SU-DHL-6 (cell line): Measurements from ENCODE around the gene PIBF1.
"Not testable (repeated sequence)": the region's sequence is repeated elsewhere in the genome, so short reads cannot be mapped to it uniquely, and the experiment has no call there.

Experiments used
- H2AFZ ChIP-seq: fragments of 200-600 bp; sonication (generic); 2 replicates; pipeline ENCODE4 v1.6.1; 2014; ENCODE audit warnings: low read depth, mild to moderate bottlenecking, moderate library complexity, mixed read lengths, antibody characterized with exemption, low read length; ENCODE audit not compliant: severe bottlenecking
- H3F3A ChIP-seq: fragments of 200-600 bp; shearing (Covaris generic); 2 replicates; pipeline ENCODE4 v1.6.0; 2016; ENCODE audit warnings: antibody characterized with exemption, mild to moderate bottlenecking; ENCODE audit not compliant: insufficient read depth
- H3K27ac ChIP-seq: fragments of 200-600 bp; sonication (generic); 2 replicates; pipeline ENCODE4 v1.5.1; 2016; ENCODE audit warnings: low read depth, mild to moderate bottlenecking, low read length, moderate library complexity, mixed read lengths
- H3K27me3 ChIP-seq: fragments of 200-600 bp; sonication (generic), shearing (Covaris generic); 2 replicates; pipeline ENCODE4 v1.6.0; 2014; ENCODE audit warnings: mild to moderate bottlenecking, low read length
- H3K36me3 ChIP-seq: fragments of 200-600 bp; sonication (generic); 2 replicates; pipeline ENCODE4 v1.6.1; 2014; ENCODE audit warnings: mild to moderate bottlenecking, low read length, mixed read lengths
- H3K4me2 ChIP-seq: fragments of 300-600, 200-600 bp; shearing (Covaris generic), sonication (generic); 2 replicates; pipeline ENCODE4 v1.6.0; 2014; ENCODE audit warnings: low read length, low read depth, mild to moderate bottlenecking; ENCODE audit not compliant: poor library complexity, severe bottlenecking
- H3K4me3 ChIP-seq: fragments of 200-600 bp; sonication (generic); 2 replicates; pipeline ENCODE4 v1.5.1; 2014; ENCODE audit warnings: antibody characterized with exemption, low read length, mild to moderate bottlenecking, mixed read lengths; ENCODE audit not compliant: insufficient read depth, poor library complexity, severe bottlenecking
- H3K79me2 ChIP-seq: fragments of 200-600 bp; sonication (generic); 2 replicates; pipeline ENCODE4 v1.6.1; 2014; ENCODE audit warnings: mild to moderate bottlenecking, low read length, moderate library complexity; ENCODE audit not compliant: insufficient read depth
- H3K9ac ChIP-seq: fragments of 200-600 bp; sonication (generic); 2 replicates; pipeline ENCODE4 v1.7.0; 2014; ENCODE audit warnings: mild to moderate bottlenecking, low read length
- H3K9me2 ChIP-seq: fragments of 200-600 bp; sonication (generic); replicated peaks from 2 replicates; pipeline ENCODE4 v1.6.1; 2014; ENCODE audit warnings: low read length; ENCODE audit not compliant: insufficient read depth
- H3K9me3 ChIP-seq: fragments of 200-600 bp; sonication (generic); 2 replicates; pipeline ENCODE4 v1.6.1; 2014; ENCODE audit warnings: low read length, mixed read lengths; ENCODE audit not compliant: insufficient read depth
- H4K20me1 ChIP-seq: fragments of 200-600 bp; sonication (generic); 2 replicates; pipeline ENCODE4 v1.6.1; 2014; ENCODE audit warnings: low read depth, mild to moderate bottlenecking, antibody characterized with exemption, low read length, moderate library complexity, mixed read lengths
- EZH2phosphoT487 ChIP-seq: fragments of 200-600 bp; sonication (generic), shearing (Covaris generic); conservative IDR thresholded peaks from 2 replicates; pipeline ENCODE4 v1.6.1; 2018; ENCODE audit warnings: mild to moderate bottlenecking, antibody characterized with exemption, low read length, moderate library complexity, mixed read lengths
- TF ChIP-seq, protein P1 (sequence below): fragments of 200-600 bp; sonication (generic); IDR thresholded peaks from one replicate; pipeline ENCODE4 v1.5.1; 2017; ENCODE audit warnings: antibody characterized with exemption, mild to moderate bottlenecking, low read length, moderate library complexity; ENCODE audit not compliant: insufficient read depth, poor library complexity, severe bottlenecking

The PIBF1 gene

GRCh38 chr13:73045031-73045430 lies 263.1 kb downstream of the PIBF1 start:
- Histone ChIP-seq H3K36me3 (no peaks in the 10 kb centered on the region), H2AFZ (no peak overlapping the region), H3K4me2 (no peak overlapping the region), H3K27ac (no peak overlapping the region), H3K9me2 (no peaks in the 10 kb centered on the region), H3K27me3 (no peaks in the 10 kb centered on the region), H3K9me3 (no peaks in the 10 kb centered on the region), H3F3A (no peaks in the 10 kb centered on the region), H3K4me3 (no peak overlapping the region), H4K20me1 (no peaks in the 10 kb centered on the region), H3K79me2 (no peaks in the 10 kb centered on the region), H3K9ac (no peak overlapping the region)
- TF ChIP-seq, protein P1, sequence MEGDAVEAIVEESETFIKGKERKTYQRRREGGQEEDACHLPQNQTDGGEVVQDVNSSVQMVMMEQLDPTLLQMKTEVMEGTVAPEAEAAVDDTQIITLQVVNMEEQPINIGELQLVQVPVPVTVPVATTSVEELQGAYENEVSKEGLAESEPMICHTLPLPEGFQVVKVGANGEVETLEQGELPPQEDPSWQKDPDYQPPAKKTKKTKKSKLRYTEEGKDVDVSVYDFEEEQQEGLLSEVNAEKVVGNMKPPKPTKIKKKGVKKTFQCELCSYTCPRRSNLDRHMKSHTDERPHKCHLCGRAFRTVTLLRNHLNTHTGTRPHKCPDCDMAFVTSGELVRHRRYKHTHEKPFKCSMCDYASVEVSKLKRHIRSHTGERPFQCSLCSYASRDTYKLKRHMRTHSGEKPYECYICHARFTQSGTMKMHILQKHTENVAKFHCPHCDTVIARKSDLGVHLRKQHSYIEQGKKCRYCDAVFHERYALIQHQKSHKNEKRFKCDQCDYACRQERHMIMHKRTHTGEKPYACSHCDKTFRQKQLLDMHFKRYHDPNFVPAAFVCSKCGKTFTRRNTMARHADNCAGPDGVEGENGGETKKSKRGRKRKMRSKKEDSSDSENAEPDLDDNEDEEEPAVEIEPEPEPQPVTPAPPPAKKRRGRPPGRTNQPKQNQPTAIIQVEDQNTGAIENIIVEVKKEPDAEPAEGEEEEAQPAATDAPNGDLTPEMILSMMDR = no peak
- no peak for TF ChIP-seq EZH2phosphoT487

- H3K36me3 ChIP-seq, H2AFZ ChIP-seq, H3K9me3 ChIP-seq, H3K9me2 ChIP-seq, H3K4me2 ChIP-seq, H3F3A ChIP-seq, H3K27ac ChIP-seq, H3K4me3 ChIP-seq, H3K79me2 ChIP-seq, H4K20me1 ChIP-seq, H3K27me3 ChIP-seq, H3K9ac ChIP-seq: not testable (repeated sequence)
These were observed 266.7 kb downstream of the PIBF1 start for GRCh38 chr13:73048615-73049014.

DNA sequence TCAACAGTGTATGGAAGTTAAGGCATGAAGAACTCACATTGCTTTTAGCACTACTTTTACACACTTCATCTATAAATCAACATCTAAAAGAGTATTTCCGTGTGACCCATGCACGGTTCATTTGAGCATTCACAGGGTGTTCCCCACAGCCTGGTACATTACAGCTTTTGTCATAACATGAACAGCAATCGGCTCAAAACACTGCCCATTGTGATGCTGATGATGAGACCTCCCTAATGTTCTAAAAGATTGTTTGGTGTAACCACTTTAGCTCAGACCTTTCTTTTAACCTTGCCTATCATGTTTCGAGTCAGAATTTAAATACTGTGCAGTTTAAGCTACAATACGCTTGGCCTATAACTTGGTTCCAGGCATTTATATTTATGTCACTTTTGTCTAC lies 272.8 kb downstream of the PIBF1 start:
- TF ChIP-seq, protein P1 = no peak
- TF ChIP-seq EZH2phosphoT487 = no peak
- no peak overlapping the region for H3K4me2 ChIP-seq
- H3K27ac ChIP-seq = no peak overlapping the region

GRCh38 chr13:73055813-73056564 lies 274.1 kb downstream of the PIBF1 start:
- no peak overlapping the region for H3K4me3 ChIP-seq
- H3K27ac ChIP-seq = no peak overlapping the region
- no peaks in the 10 kb centered on the region for H3K36me3 ChIP-seq
- no peak overlapping the region for H3K9ac ChIP-seq
- no peaks in the 10 kb centered on the region for H3K27me3 ChIP-seq
- no peaks in the 10 kb centered on the region for H3K79me2 ChIP-seq
- no peak for TF ChIP-seq EZH2phosphoT487
- TF ChIP-seq, protein P1 = no peak
- no peaks in the 10 kb centered on the region for H3K9me3 ChIP-seq
- H3F3A ChIP-seq = peaks cover 4% of the 10 kb centered on the region; the same call in 1 of the 2 replicates
- H2AFZ ChIP-seq = no peak overlapping the region
- H3K9me2 ChIP-seq = no peaks in the 10 kb centered on the region
- peaks cover 4% of the 10 kb centered on the region; the same call in 1 of the 2 replicates for H4K20me1 ChIP-seq
- H3K4me2 ChIP-seq = no peak overlapping the region

More for the DNA sequence above, 272.8 kb downstream of the PIBF1 start:
- H3F3A ChIP-seq = no peaks in the 10 kb centered on the region; the same call in 1 of the 2 replicates
- no peaks in the 10 kb centered on the region for H3K9me2 ChIP-seq
- no peaks in the 10 kb centered on the region for H4K20me1 ChIP-seq
- no peaks in the 10 kb centered on the region for H3K79me2 ChIP-seq
- no peaks in the 10 kb centered on the region for H3K36me3 ChIP-seq
- no peak overlapping the region for H2AFZ ChIP-seq
- H3K27me3 ChIP-seq = no peaks in the 10 kb centered on the region
- H3K9me3 ChIP-seq = no peaks in the 10 kb centered on the region
- H3K4me3 ChIP-seq = no peak overlapping the region
- no peak overlapping the region for H3K9ac ChIP-seq
